ENCODE results near the gene NOTCH3.

DNA sequence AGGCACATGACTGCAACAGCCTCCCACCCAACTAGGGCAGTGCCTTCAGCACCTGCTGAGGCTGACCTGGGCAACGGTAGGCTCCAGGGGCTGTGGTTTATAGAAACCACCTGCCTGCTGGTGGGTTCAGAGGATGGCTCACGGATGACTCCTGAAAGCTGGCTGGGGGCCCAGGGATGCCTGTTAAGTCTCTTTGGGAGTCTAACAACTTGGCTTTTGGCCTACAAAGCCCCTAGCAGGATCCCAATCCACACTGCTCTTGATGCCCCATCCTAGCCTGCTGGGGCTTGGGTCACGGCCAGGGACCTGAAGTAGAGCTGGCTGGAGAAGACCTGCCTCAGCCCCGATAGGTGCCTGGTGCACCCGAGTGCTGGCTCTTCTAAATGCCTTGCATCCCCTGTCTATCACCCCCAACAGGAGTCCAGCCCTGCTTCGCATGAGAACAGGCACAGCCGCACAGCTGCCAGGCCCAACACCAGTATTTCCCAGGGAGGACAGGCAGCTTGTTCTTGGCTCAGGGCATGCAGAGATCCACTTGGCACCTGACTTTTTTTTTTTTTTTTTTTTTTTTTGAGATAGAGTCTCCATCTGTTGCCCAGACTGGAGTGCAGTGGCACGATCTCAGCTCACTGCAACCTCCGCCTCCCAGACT lies 40.6 kb upstream of the NOTCH3 start:
- TF ChIP-seq EZH2 (IDR thresholded peaks at IDR 0.05) = no peak
- TF ChIP-seq POLR2AphosphoS5 (IDR thresholded peaks at IDR 0.05; ENCODE audit: borderline replicate concordance, low read depth, low read length) = no peak
- TF ChIP-seq FOXP2 (optimal IDR thresholded peaks at IDR 0.05; ENCODE audit: control extremely low read depth, extremely low read length, insufficient read depth) = no peak

Measured in SK-N-MC (cell line).